Measurements from ENCODE around the gene CHD8. TPM values are rescaled to one million over a fixed set of nuclear protein-coding genes. Genes with fewer than 3 reads are reported as not detected.

The CHD8 gene
- total and polyA plus RNA-seq, 10 of the 15 experiments (the other 5 are each of a cell fraction or from before 2014, with no cell fraction given) = 20.2 to 79.5 (median 35.5) TPM

- no peak for FAIRE-seq
- RAD21 ChIA-PET (ENCODE audit: unreplicated experiment) = no interaction called here
- Histone ChIP-seq H2AFZ (ENCODE audit: control insufficient read depth, low read depth, low read length) (no peak overlapping the region), H3K36me3 (ENCODE audit: control insufficient read depth in 2 of 2, insufficient read depth in 2 of 2, low read length in 1 of 2) (peaks cover 4 to 28% of the 10 kb centered on the region in 2 experiments), H3K9ac (ENCODE audit: control insufficient read depth, insufficient read depth, low read length) (no peak overlapping the region), H3K27me3 (replicated peaks in 1 of 2; ENCODE audit: control insufficient read depth in 2 of 2, insufficient read depth in 2 of 2, low read length in 1 of 2) (no peaks in the 10 kb centered on the region), H3K9me3 (replicated peaks; ENCODE audit: control insufficient read depth, insufficient read depth, low read length) (no peaks in the 10 kb centered on the region), H4K20me1 (ENCODE audit: control insufficient read depth, insufficient read depth) (no peaks in the 10 kb centered on the region), H3K4me1 (ENCODE audit: control insufficient read depth, insufficient read depth, low read length) (no peaks in the 10 kb centered on the region), H3K4me3 (no peak overlapping the region), H3K27ac (ENCODE audit: control insufficient read depth, insufficient read depth) (no peak overlapping the region), H3K4me2 (ENCODE audit: control insufficient read depth, insufficient read depth) (no peak overlapping the region), H3K79me2 (ENCODE audit: control insufficient read depth, insufficient read depth, low read length) (no peaks in the 10 kb centered on the region)
- no peak for ATAC-seq
- SMC1A ChIA-PET (ENCODE audit: uncharacterized antibody, unreplicated experiment) = interaction anchor here (0.7 to 2.1 kb wide), 7 partner anchors 16 to 90 kb away, joined by 3 to 6 read pairs (median 4); partner anchors contain the start of gene METTL3
- intact Hi-C loops (cut with micrococcal nuclease; ENCODE audit: unreplicated experiment) (no loop called here), in situ Hi-C loops (cut with MboI) (no loop called here)
- DNase-seq (ENCODE audit: low read depth, low spot score) = no peak
- TF ChIP-seq NFYB (IDR thresholded peaks at IDR 0.05; ENCODE audit: insufficient read depth, low read depth, low read length) (no peak), ELK1 (IDR thresholded peaks at IDR 0.05; ENCODE audit: low read depth, low read length) (no peak), RELA (IDR thresholded peaks at IDR 0.05; ENCODE audit: borderline replicate concordance, partially characterized antibody) (no peak), NR2F1 (conservative IDR thresholded peaks at IDR 0.05) (no peak), ZNF207 (IDR thresholded peaks at IDR 0.05; ENCODE audit: borderline replicate concordance) (no peak), ZNF384 (IDR thresholded peaks at IDR 0.05; ENCODE audit: borderline replicate concordance, low read depth, low read length) (no peak), GABPA (IDR thresholded peaks at IDR 0.05; ENCODE audit: low read depth) (no peak), HCFC1 (IDR thresholded peaks at IDR 0.05; ENCODE audit: low read length) (no peak), MYC (IDR thresholded peaks at IDR 0.05; ENCODE audit: insufficient read depth, insufficient read length, insufficient replicate concordance, low read length, severe bottlenecking) (no peak), WRNIP1 (IDR thresholded peaks at IDR 0.05; ENCODE audit: borderline replicate concordance, low read depth, low read length) (no peak), RBBP5 (conservative IDR thresholded peaks at IDR 0.05) (no peak), IKZF2 (IDR thresholded peaks at IDR 0.05) (no peak), FOXK2 (IDR thresholded peaks at IDR 0.05) (no peak)
- TF ChIP-seq, protein P1, sequence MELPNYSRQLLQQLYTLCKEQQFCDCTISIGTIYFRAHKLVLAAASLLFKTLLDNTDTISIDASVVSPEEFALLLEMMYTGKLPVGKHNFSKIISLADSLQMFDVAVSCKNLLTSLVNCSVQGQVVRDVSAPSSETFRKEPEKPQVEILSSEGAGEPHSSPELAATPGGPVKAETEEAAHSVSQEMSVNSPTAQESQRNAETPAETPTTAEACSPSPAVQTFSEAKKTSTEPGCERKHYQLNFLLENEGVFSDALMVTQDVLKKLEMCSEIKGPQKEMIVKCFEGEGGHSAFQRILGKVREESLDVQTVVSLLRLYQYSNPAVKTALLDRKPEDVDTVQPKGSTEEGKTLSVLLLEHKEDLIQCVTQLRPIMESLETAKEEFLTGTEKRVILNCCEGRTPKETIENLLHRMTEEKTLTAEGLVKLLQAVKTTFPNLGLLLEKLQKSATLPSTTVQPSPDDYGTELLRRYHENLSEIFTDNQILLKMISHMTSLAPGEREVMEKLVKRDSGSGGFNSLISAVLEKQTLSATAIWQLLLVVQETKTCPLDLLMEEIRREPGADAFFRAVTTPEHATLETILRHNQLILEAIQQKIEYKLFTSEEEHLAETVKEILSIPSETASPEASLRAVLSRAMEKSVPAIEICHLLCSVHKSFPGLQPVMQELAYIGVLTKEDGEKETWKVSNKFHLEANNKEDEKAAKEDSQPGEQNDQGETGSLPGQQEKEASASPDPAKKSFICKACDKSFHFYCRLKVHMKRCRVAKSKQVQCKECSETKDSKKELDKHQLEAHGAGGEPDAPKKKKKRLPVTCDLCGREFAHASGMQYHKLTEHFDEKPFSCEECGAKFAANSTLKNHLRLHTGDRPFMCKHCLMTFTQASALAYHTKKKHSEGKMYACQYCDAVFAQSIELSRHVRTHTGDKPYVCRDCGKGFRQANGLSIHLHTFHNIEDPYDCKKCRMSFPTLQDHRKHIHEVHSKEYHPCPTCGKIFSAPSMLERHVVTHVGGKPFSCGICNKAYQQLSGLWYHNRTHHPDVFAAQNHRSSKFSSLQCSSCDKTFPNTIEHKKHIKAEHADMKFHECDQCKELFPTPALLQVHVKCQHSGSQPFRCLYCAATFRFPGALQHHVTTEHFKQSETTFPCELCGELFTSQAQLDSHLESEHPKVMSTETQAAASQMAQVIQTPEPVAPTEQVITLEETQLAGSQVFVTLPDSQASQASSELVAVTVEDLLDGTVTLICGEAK (IDR thresholded peaks at IDR 0.05; ENCODE audit: borderline replicate concordance) = no peak
- BruUV-seq (replicated peaks) = no TSS peak
- POLR2A ChIA-PET = interaction anchor here (1.0 to 1.3 kb wide), 4 partner anchors 14 to 19 kb away, joined by 3 to 4 read pairs (median 4); partner anchors contain the start of genes RAB2B and TOX4
- WGBS (ENCODE audit: insufficient coverage, insufficient replicate concordance, low lambda C conversion rate, missing lambda C conversion rate) = 81% methylated on average over 2 of the region's 2 CpGs
- CTCF ChIA-PET = interaction anchor here (0.8 to 1.8 kb wide), 5 partner anchors 17 to 427 kb away, joined by 3 to 15 read pairs (median 4); no protein-coding TSS in a partner anchor
Observed at GRCh38 chr14:21494902-21495762, 39.2 kb upstream of the CHD8 start.

Data from GM12878 (cell line).